ENCODE results near the gene FGF18.

GRCh38 chr5:171386861-171387344, 32.5 kb upstream of the FGF18 start:
- no peak for TF ChIP-seq POLR2AphosphoS5 (IDR thresholded peaks at IDR 0.05; ENCODE audit: low read depth, low read length)
- no peak for TF ChIP-seq CTCF (IDR thresholded peaks at IDR 0.05)
- TF ChIP-seq REST (IDR thresholded peaks at IDR 0.05; ENCODE audit: insufficient read depth in 1 of 2, low read depth in 2 of 2, low read length in 1 of 2), result no peak

Measured in Panc1 (cell line).